ENCODE measurements around the gene CYP27A1. TPM values are rescaled to one million over a fixed set of nuclear protein-coding genes. Genes with fewer than 3 reads are reported as not detected.

Gene CYP27A1
- total and polyA plus RNA-seq, 2 of the 8 experiments (the other 6 are each of a cell fraction or from before 2014, with no cell fraction given): 5.4 to 14.7 TPM

DNA sequence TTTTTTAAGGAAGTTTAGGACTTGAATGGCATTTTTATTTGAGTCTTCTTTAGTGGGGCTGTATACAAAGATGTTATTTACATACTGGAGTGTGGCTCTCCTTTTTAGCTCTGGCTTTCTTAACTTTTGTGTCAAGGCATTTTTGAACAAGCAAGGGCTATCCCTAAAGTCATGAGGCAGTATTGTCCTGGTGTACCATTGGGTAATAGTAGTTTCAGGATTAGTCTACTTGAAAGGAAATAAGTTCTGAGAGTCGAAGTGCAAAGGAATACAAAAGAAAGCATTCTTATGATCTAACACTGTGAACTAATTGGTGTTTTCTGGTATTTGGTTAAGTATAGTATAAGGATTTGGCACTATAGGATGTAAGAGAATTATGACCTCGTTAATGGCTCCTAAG lies 1.9 kb upstream of the CYP27A1 start (continued):
- TF ChIP-seq, protein P1, sequence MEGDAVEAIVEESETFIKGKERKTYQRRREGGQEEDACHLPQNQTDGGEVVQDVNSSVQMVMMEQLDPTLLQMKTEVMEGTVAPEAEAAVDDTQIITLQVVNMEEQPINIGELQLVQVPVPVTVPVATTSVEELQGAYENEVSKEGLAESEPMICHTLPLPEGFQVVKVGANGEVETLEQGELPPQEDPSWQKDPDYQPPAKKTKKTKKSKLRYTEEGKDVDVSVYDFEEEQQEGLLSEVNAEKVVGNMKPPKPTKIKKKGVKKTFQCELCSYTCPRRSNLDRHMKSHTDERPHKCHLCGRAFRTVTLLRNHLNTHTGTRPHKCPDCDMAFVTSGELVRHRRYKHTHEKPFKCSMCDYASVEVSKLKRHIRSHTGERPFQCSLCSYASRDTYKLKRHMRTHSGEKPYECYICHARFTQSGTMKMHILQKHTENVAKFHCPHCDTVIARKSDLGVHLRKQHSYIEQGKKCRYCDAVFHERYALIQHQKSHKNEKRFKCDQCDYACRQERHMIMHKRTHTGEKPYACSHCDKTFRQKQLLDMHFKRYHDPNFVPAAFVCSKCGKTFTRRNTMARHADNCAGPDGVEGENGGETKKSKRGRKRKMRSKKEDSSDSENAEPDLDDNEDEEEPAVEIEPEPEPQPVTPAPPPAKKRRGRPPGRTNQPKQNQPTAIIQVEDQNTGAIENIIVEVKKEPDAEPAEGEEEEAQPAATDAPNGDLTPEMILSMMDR (IDR thresholded peaks at IDR 0.05; ENCODE audit: control extremely low read depth in 1 of 3, insufficient read depth in 1 of 3, low read depth in 1 of 3, low read length in 3 of 3): no peak
- TF ChIP-seq TBP (IDR thresholded peaks at IDR 0.05; ENCODE audit: low read depth, low read length): no peak
- no peak for TF ChIP-seq RAD21 (IDR thresholded peaks at IDR 0.05 in 1 of 2, conservative IDR thresholded peaks at IDR 0.05 in 1 of 2; ENCODE audit: low read depth in 2 of 2, low read length in 2 of 2)
- no peak for TF ChIP-seq CTBP2 (IDR thresholded peaks at IDR 0.05; ENCODE audit: borderline replicate concordance, insufficient read depth, insufficient read length, low read length)
